Measurements from ENCODE around the gene TMEM198.

The TMEM198 gene

DNA sequence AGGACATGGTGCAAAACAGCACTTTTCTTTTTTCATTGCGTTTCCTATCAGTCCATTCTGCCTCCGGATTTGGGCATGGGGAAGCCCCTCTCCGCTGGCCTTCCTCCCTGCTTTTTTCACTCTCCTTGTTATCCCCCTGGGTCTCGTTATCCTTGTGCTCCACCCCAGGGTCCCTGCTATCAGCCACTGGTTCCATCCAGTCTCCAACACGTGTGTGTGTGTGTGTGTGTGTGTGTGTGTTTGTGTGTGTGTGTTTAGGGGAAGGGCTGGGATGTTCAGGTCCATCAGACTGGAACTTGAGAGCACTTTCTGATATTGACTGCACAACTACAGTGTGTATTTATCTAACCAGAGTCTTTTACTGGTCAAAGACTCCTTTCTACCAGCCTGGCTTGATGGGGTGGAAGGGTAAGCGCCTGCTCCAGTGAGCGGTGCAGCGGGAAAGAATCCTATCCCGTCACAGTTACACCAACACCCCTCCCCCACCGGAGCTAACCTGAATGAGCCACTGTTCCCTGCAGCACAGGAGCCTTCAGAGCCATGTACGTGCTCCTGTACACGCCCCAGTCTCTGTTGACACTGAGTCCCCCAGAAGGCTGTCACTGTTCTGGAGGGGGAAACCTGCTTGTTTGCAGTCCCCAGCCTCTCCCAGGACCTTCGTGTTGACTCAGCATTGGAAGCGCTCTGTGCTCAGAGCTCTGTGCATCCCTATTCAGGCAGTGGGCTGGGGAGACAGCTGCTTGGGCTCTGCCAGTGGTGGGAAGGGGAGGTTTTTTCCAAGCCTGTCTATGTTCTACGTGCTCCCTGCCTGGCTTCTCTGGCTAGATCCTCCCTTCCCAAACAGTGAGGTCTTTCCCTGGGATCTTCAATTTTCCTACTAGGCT is 32.9 kb downstream of the TMEM198 start:
- no peak for DNase-seq (ENCODE audit: low read depth, low spot score)

DNA sequence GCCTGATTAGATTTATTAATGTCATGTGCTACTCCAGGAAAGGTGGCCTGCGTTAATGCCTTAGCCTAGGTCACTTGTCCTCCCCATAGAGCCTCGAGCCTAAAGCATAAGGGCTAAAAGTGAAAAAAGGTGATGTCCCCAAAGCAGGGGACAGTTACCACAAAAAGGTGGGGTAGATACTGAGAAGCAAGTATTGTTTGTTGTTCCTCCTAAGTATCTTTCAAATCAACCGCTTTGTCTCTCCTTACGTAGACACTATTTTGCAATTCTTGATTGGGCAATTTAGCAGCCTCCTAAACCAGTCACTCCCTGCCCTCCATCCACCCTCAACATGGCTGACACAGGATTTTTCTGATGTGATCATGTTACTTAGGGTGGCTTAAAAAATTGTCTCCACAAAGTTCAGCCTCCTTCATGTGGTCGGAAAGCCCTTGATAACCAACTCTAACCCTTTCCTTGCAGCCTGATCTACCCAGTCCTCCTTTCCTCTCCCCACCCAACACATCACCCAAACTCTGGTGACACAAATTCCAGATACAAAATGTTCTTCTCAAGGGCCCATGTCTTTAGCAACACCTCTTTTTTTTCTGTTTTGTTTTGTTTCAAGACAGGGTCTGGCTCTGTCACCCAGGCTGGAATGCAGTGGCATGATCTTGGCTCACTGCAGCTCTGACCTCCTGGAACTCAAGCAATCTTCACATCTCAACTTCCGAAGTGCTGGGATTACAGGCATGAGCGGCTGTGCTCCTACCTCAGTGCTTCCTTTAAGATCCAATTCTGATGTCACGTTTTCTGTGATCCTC is 35.2 kb downstream of the TMEM198 start:
- DNase-seq (ENCODE audit: low read depth, low spot score) = no peak

- no peak for DNase-seq (ENCODE audit: low read depth, low spot score)
Observed at GRCh38 chr2:219581346-219581745, 37.5 kb downstream of the TMEM198 start.

DNA sequence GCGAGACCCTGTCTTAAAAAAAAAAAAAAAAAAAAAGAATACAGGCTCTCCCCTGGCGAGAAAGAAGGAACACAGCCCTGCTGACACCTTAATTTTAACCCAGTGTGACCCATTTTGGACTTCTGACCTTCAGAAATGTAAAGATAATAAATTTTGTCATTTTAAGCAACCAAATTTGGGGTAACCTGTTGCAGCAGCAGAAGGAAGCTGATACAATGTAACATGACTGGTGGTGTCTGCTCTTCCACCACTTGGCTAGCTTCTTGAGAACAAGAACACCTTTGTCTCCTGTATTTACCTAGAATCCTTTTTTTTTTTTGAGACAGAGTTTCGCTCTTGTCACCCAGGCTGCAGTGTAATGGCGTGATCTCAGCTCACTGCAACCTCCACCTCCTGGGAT is 47.3 kb downstream of the TMEM198 start:
- no peak for DNase-seq (ENCODE audit: low read depth, low spot score)

GRCh38 chr2:219592736-219593135 is 48.9 kb downstream of the TMEM198 start:
- no peak for DNase-seq (ENCODE audit: low read depth, low spot score)

DNA sequence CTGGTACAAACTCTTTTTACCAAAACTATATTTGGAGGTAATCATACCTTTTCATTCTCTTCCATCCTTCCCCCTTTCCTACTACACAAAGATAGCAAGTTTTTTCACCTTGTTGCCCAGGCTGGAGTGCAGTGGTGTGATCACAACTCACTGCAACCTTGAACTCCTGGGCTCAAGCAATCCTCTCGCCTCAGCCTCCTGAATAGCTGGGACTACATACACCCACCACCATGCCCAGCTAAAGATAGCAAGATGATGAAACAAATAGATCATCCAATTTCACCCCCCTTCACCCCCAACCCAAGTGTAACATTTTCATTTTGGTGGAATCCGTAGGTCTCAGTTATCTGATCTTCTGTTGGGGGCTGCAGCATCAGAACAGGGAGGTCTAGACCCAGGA is 49.3 kb downstream of the TMEM198 start:
- DNase-seq (ENCODE audit: low read depth, low spot score) = no peak

- no peak for DNase-seq (ENCODE audit: low read depth, low spot score)
Observed at GRCh38 chr2:219595256-219595655, 51.4 kb downstream of the TMEM198 start.

- no peak for DNase-seq (ENCODE audit: low read depth, low spot score)
Observed at GRCh38 chr2:219596954-219597551, 53.2 kb downstream of the TMEM198 start.

DNA sequence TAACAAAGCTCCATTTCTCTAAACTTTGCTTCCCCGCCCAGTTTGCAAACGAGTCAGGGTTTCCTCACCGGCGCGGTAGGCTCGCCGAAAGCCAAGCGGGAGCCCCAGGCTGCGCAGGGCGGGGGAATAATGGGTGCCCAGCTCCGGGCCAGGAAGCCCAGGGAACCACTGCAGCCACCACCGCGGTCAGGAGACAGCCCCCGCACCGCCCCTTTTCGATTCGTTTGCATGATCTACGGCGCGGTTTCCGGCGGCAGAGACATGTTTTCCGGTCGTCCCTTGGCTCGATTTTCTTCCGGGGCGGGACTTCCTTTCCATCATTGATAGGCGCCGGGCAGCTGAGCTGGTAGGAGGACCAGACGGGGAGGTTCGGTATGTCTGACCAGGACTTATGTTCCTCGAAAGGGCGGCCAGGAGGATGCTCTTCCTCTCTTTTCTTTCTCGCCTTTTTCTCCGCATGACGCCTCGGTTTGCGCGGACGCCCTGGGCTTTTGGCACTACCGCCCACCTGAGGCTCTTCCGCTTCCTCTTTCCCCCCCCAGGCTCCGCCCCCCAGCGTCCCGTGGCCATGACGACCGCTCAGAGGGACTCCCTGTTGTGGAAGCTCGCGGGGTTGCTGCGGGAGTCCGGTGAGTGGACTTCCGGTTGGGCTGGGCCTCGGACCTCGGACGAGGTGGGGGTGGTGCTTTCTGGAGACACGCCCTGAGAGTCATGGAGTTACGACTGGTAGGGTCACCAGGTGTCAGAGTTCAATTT is 53.9 kb downstream of the TMEM198 start, which contains the start of gene STK11IP:
TSS of gene STK11IP (plus strand) at position 306 of the 756 bp plus-strand sequence. CDS start at position 569, 263 bp downstream.
- peak; percentile 91 for DNase-seq (ENCODE audit: low read depth, low spot score)

GRCh38 chr2:219598308-219599078 is 54.7 kb downstream of the TMEM198 start:
- DNase-seq (ENCODE audit: low read depth, low spot score) = no peak

Measured in smooth muscle cell of the brain vasculature (primary cell).